Measurements from ENCODE around the gene SLCO3A1.

DNA sequence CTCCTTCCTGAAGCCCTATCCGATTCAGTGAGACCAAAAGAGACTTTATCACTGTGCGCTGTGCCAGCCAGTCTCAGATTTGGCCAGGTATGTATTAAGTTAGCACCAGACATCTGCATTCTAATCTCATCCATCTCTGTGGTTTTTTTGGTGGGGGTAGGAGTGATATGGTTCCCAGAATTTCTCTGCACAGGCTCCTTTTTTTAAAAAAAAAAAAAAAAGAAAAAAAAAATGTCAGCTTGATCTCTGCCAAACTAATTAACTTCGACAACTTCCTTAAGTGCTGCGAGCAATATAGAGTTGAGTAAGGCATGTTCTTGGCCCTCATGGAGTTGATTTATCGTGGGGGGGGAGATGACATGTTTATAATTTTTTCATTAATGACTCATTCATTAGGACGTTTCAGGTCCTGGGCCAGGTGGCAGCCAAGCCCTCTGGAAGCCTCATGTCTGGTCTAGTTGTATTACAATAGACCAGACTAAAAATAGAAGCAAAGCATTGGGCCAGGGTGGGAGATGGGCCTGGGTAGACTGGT, 12.9 kb downstream of the SLCO3A1 start:
- TF ChIP-seq CTCF (conservative IDR thresholded peaks at IDR 0.05; ENCODE audit: low read length) = no peak
- no peak for TF ChIP-seq EZH2phosphoT487 (IDR thresholded peaks at IDR 0.05; ENCODE audit: borderline replicate concordance, low read depth, low read length)
